Spleen (tissue), 7 donors: ENCODE data around the gene ZDHHC12.

ENCODE experiments used
- POLR2A ChIP-seq, 3 donors: fragments of 450-650 bp; IDR thresholded peaks; one replicate each; pipeline ENCODE4 v1.5.1; 2017; ENCODE audit warnings: antibody characterized with exemption in 3 of 3, mild to moderate bottlenecking in 1 of 3
- POLR2AphosphoS5 ChIP-seq, 3 donors: sonication (generic); formaldehyde crosslinking; IDR thresholded peaks; one replicate each; pipeline ENCODE4 v1.5.1; 2017; ENCODE audit warnings: antibody characterized with exemption in 3 of 3
- TF ChIP-seq, protein P1 (sequence below), 11 experiments: fragments of 200-600 bp in 7 of 11; fragments of 450-650 bp in 4 of 11; sonication (generic) in 4 of 11; IDR thresholded peaks in 8 of 11; conservative IDR thresholded peaks in 3 of 11; 1 replicate in 7 of 11; 2 replicates in 4 of 11; pipeline versions ENCODE4 v1.4.0 to v1.8.0; 2016 to 2021; ENCODE audit warnings: antibody characterized with exemption in 11 of 11, inconsistent platforms in 4 of 11, mild to moderate bottlenecking in 1 of 11
- donor health status: DM: no; HTN: no; CAD: no; lungs with moderate emphysema.
- donor health status: DM: no; HTN: no; CAD: no.
- donor health status: DM: no; HTN: no; CAD: no.

DNA sequence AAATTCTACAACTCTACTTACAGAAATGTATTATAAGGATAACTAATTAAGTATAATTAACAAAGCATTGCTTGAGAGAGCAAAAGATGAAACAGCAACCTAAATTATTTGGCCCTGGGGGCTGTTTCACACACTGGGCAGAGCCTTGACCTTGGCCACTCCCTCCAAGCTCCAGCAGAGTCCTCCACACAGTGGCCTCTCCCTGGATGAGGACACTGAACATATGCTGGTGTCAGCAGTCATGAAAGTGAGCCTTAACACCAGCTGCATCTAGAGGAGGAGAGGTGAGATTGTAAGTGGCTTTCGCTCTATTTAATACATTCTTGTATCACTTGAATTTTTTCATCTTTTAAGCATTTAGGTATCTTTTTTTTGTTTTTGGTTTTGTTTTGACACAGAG is 23.3 kb upstream of the ZDHHC12 start:
- no peak for TF ChIP-seq POLR2A (IDR thresholded peaks at IDR 0.05)
- TF ChIP-seq, protein P1, sequence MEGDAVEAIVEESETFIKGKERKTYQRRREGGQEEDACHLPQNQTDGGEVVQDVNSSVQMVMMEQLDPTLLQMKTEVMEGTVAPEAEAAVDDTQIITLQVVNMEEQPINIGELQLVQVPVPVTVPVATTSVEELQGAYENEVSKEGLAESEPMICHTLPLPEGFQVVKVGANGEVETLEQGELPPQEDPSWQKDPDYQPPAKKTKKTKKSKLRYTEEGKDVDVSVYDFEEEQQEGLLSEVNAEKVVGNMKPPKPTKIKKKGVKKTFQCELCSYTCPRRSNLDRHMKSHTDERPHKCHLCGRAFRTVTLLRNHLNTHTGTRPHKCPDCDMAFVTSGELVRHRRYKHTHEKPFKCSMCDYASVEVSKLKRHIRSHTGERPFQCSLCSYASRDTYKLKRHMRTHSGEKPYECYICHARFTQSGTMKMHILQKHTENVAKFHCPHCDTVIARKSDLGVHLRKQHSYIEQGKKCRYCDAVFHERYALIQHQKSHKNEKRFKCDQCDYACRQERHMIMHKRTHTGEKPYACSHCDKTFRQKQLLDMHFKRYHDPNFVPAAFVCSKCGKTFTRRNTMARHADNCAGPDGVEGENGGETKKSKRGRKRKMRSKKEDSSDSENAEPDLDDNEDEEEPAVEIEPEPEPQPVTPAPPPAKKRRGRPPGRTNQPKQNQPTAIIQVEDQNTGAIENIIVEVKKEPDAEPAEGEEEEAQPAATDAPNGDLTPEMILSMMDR (IDR thresholded peaks at IDR 0.05 in 8 of 11, conservative IDR thresholded peaks at IDR 0.05 in 3 of 11) = no peak
- TF ChIP-seq POLR2AphosphoS5 (IDR thresholded peaks at IDR 0.05) = no peak
